Loucy (cell line): ENCODE measurements around the gene NAALADL1.

ENCODE experiments used
- EZH2phosphoT487 ChIP-seq: fragments of 200-600 bp; IDR thresholded peaks from 2 replicates; pipeline ENCODE4 v1.6.1; 2018; ENCODE audit warnings: antibody characterized with exemption, mild to moderate bottlenecking, moderate library complexity, borderline replicate concordance
- TF ChIP-seq, protein P1 (sequence below): fragments of 200-600 bp; sonication (generic); conservative IDR thresholded peaks from 2 replicates; pipeline ENCODE4 v1.5.1; 2014; ENCODE audit warnings: mild to moderate bottlenecking, antibody characterized with exemption, low read length

GRCh38 chr11:65051398-65051858 lies 6.9 kb downstream of the NAALADL1 start:
- TF ChIP-seq, protein P1, sequence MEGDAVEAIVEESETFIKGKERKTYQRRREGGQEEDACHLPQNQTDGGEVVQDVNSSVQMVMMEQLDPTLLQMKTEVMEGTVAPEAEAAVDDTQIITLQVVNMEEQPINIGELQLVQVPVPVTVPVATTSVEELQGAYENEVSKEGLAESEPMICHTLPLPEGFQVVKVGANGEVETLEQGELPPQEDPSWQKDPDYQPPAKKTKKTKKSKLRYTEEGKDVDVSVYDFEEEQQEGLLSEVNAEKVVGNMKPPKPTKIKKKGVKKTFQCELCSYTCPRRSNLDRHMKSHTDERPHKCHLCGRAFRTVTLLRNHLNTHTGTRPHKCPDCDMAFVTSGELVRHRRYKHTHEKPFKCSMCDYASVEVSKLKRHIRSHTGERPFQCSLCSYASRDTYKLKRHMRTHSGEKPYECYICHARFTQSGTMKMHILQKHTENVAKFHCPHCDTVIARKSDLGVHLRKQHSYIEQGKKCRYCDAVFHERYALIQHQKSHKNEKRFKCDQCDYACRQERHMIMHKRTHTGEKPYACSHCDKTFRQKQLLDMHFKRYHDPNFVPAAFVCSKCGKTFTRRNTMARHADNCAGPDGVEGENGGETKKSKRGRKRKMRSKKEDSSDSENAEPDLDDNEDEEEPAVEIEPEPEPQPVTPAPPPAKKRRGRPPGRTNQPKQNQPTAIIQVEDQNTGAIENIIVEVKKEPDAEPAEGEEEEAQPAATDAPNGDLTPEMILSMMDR: no peak
- TF ChIP-seq EZH2phosphoT487: no peak
